ENCODE data around the gene DIS3L2. TPM values are rescaled to one million over a fixed set of nuclear protein-coding genes. Genes with fewer than 3 reads are reported as not detected.
"Not testable (repeated sequence)": the region's sequence is repeated elsewhere in the genome, so short reads cannot be mapped to it uniquely, and the experiment has no call there.

DIS3L2 gene
- total and polyA plus RNA-seq, 7 donors = 10.7 to 20.8 (median 16.0) TPM

GRCh38 chr2:232326274-232327104, 365.0 kb downstream of the DIS3L2 start:
- not testable (repeated sequence) for H3K27ac ChIP-seq; H3K36me3 ChIP-seq (ENCODE audit: insufficient read depth in 1 of 2, low read depth in 1 of 2); H3K27me3 ChIP-seq (ENCODE audit: insufficient read depth in 3 of 3, low read length in 2 of 3); DNase-seq; ATAC-seq; H3K9me3 ChIP-seq; H3K4me1 ChIP-seq; H3K4me3 ChIP-seq
- intact Hi-C loops (cut with DNase I) = loop anchor here (1.0 to 5.0 kb wide), 4 partner anchors 184 to 424 kb away; no protein-coding TSS in a partner anchor
- TF ChIP-seq, protein P1, sequence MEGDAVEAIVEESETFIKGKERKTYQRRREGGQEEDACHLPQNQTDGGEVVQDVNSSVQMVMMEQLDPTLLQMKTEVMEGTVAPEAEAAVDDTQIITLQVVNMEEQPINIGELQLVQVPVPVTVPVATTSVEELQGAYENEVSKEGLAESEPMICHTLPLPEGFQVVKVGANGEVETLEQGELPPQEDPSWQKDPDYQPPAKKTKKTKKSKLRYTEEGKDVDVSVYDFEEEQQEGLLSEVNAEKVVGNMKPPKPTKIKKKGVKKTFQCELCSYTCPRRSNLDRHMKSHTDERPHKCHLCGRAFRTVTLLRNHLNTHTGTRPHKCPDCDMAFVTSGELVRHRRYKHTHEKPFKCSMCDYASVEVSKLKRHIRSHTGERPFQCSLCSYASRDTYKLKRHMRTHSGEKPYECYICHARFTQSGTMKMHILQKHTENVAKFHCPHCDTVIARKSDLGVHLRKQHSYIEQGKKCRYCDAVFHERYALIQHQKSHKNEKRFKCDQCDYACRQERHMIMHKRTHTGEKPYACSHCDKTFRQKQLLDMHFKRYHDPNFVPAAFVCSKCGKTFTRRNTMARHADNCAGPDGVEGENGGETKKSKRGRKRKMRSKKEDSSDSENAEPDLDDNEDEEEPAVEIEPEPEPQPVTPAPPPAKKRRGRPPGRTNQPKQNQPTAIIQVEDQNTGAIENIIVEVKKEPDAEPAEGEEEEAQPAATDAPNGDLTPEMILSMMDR (IDR thresholded peaks at IDR 0.05) = peak; percentile 30
- 61 to 74% (median 68%) methylated on average over 7 to 10 of the region's 12 CpGs for WGBS, 3 donors

DNA sequence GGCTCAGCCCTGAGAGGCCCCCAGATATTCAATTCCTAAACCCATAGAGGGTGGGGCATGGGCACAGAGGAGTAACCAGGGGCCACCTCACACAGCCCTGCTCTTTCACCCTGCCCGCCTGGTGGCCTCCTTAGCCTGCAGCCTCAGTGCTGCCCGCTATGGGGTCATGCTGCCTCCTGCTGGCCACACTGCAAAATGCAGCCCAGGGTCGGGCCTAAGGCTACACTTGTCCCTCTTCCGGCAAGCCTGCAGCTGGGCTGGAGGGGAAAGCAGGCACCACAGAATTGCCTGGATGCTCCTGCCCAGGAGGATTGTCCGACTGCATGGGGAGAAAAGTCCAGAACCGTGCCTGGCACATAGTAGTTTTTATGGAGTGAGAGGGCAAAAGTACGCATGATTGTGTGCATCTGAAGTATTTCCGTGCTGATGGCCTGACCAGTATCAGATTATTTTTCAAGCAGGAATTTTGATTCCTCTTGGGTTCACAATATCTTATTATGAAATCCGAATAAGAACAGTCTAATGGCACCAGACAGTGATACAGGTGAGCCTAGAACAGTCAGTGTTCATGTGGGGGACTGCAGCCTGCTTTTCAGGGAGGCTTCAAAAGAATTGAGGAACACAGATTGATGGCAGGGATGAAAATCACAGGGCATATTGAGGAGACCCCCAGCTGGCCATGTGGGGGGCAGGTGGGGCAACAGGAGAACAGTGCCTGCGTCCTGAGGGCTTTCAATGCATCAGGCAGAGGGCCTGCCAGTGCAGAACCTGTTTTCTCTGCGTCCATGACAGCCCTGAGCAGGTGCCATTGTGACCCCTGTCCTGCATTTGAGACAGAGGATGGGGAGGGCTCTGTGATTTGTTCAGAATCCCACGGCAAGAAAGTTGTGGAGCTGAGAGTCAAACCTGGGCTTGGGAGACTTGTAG, 365.9 kb downstream of the DIS3L2 start:
- WGBS, 3 donors = 55 to 67% (median 57%) methylated on average over 12 of the region's 12 CpGs
- no peaks in the 10 kb centered on the region for H3K27me3 ChIP-seq (ENCODE audit: insufficient read depth in 3 of 3, low read length in 2 of 3)
- TF ChIP-seq, protein P1 (IDR thresholded peaks at IDR 0.05) = peak; percentile 73
- H3K36me3 ChIP-seq (ENCODE audit: insufficient read depth in 1 of 2, low read depth in 1 of 2) = no peaks in the 10 kb centered on the region
- no peaks in the 10 kb centered on the region for H3K4me1 ChIP-seq
- peak; percentile 77 to 85 for DNase-seq
- ATAC-seq = peak; percentile 55 to 77 (median 75)
- intact Hi-C loops (cut with DNase I) = loop anchor here (5.0 kb wide), 3 partner anchors 185 to 425 kb away; no protein-coding TSS in a partner anchor
- no peak overlapping the region for H3K27ac ChIP-seq
- H3K9me3 ChIP-seq = no peaks in the 10 kb centered on the region
- H3K4me3 ChIP-seq = no peak overlapping the region

DNA sequence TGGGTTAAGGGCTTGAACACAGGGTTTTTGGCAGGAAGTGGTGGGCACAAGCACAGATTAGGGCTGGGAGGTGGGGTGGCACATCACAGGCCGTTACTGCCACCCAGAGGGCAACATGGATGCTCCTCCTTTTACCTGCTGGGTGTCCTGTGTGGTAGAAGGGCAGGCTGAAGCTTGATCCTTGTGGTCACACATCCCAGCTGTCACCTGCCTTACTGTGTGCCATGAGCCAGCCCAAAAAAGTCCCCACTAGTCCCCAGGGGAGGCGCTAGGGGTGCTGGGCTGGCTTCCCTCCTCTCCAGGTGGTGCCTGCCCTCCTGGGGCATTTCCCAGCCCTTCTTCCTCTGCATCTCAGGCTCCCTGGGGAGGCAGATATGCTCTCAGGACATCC, 366.5 kb downstream of the DIS3L2 start:
- Histone ChIP-seq H3K36me3 (ENCODE audit: insufficient read depth in 1 of 2, low read depth in 1 of 2) (no peaks in the 10 kb centered on the region), H3K9me3 (no peaks in the 10 kb centered on the region), H3K4me1 (no peaks in the 10 kb centered on the region), H3K27ac (no peak overlapping the region), H3K27me3 (ENCODE audit: insufficient read depth in 3 of 3, low read length in 2 of 3) (no peaks in the 10 kb centered on the region), H3K4me3 (no peak overlapping the region)
- TF ChIP-seq, protein P1 (IDR thresholded peaks at IDR 0.05) = no peak
- DNase-seq (no peak), ATAC-seq (no peak)
- intact Hi-C loops (cut with DNase I) = loop anchor here (5.0 kb wide), 3 partner anchors 186 to 426 kb away; no protein-coding TSS in a partner anchor
- 79 to 94% (median 81%) methylated on average over 2 of the region's 2 CpGs for WGBS, 3 donors

DNA sequence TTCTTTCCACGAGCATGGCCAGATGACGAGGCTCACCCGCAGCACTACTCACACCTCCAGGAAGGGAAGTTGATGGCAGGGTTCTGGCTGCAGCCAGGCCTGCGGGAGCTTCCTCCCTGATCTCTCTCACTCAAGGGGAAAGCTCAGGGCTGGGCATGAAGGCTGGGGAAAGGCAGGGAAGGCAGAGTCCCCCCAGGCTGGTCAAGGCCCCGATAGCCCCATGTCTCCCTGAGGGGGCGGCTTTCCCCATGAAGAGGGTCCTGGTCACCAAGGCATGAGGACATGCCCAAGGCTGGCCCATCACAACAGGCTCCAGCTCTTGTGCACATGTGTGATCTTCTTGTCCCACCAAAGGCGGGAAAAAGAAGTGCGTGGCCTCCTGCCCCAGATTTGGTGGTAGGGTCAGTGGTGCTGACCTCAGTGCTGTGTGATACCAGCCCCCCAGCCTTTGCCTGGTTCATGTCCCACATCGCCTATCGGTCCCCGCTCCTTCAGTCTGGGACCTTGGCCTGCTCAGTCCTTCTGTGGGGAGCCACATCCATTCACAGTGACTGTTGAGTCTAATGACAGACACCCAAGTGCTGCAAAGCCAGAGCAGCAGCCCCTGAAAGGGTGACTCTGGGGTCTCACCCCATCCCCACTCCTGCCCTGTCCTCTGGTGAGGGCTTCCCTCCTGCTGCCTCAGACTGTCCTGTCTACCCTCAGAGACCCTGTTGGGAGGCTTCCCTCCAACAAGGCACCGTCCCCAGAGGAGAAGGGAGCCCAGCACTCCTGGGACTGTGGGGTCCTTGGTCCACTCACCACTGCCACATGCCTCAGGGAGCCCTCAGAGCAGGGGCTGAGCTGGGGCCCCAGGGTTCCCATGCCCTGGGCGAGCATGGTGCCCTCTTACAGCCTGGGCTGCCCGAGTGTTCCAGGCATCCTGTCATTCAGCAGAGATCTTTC, 367.3 kb downstream of the DIS3L2 start:
- Histone ChIP-seq H3K4me3 (no peak overlapping the region), H3K36me3 (ENCODE audit: insufficient read depth in 1 of 2, low read depth in 1 of 2) (no peaks in the 10 kb centered on the region), H3K27ac (no peak overlapping the region), H3K4me1 (no peaks in the 10 kb centered on the region), H3K27me3 (ENCODE audit: insufficient read depth in 3 of 3, low read length in 2 of 3) (no peaks in the 10 kb centered on the region), H3K9me3 (no peaks in the 10 kb centered on the region)
- ATAC-seq (no peak), DNase-seq (peak in 1 of 2 donors; percentile 21)
- intact Hi-C loops (cut with DNase I) = loop anchor here (5.0 kb wide), 3 partner anchors 186 to 426 kb away; no protein-coding TSS in a partner anchor
- TF ChIP-seq, protein P1 (IDR thresholded peaks at IDR 0.05) = no peak
- 86 to 92% (median 90%) methylated on average over 14 of the region's 14 CpGs for WGBS, 3 donors
